Fibroblast of the aortic adventitia (primary cell): ENCODE measurements around the gene ULBP2. TPM values are rescaled to one million over a fixed set of nuclear protein-coding genes. Genes with fewer than 3 reads are reported as not detected.
A peak's percentile ranks its signal among the peaks of the same experiment; 100 is the strongest.
"Not testable (repeated sequence)": the region's sequence is repeated elsewhere in the genome, so short reads cannot be mapped to it uniquely, and the experiment has no call there.

Experiments used
- DNase-seq: peaks from one replicate; pipeline ENCODE4 v3.0.0-alpha.2; 2010; ENCODE audit warnings: low read depth
- H3K4me3 ChIP-seq: 2 replicates; pipeline ENCODE4 v1.5.1; 2011; ENCODE audit warnings: low read depth, mild to moderate bottlenecking, control low read depth, low read length, moderate library complexity
- CTCF ChIP-seq: IDR thresholded peaks from 2 replicates; pipeline ENCODE4 v1.5.1; 2011; ENCODE audit warnings: mild to moderate bottlenecking, low read length, control low read depth, inconsistent platforms; ENCODE audit not compliant: insufficient read depth
- total RNA-seq: library from RNA; depleted of rRNA; stranded (reverse); fragments of >200 nt; gene quantifications from 2 replicates; pipeline ENCODE4 v1.2.3, GENCODE V29; 2012; ENCODE audit warnings: low replicate concordance

The ULBP2 gene
- total RNA-seq, 1 donor, result 3.3 TPM

GRCh38 chr6:149939909-149940671, 1.7 kb upstream of the ULBP2 start:
- H3K4me3 ChIP-seq, result no peak overlapping the region
- TF ChIP-seq CTCF, result no peak
- no peak for DNase-seq

GRCh38 chr6:149940672-149940982, 1.2 kb upstream of the ULBP2 start:
- TF ChIP-seq CTCF, result no peak
- H3K4me3 ChIP-seq, result no peak overlapping the region
- DNase-seq, result no peak

GRCh38 chr6:149942461-149942829, 631 bp downstream of the ULBP2 start:
- peak overlapping the region; percentile 75 for H3K4me3 ChIP-seq
- TF ChIP-seq CTCF, result peak; percentile 7
- DNase-seq, result no peak

- H3K4me3 ChIP-seq, DNase-seq: not testable (repeated sequence)
Measured at GRCh38 chr6:149943321-149943720, 1.5 kb downstream of the ULBP2 start.

GRCh38 chr6:149945276-149945675, 3.5 kb downstream of the ULBP2 start:
- H3K4me3 ChIP-seq, DNase-seq: not testable (repeated sequence)

GRCh38 chr6:149946631-149947030, 4.8 kb downstream of the ULBP2 start:
- not testable (repeated sequence) for DNase-seq, H3K4me3 ChIP-seq

GRCh38 chr6:149947533-149947932, 5.7 kb downstream of the ULBP2 start:
- not testable (repeated sequence) for DNase-seq, H3K4me3 ChIP-seq

GRCh38 chr6:149948011-149948410, 6.2 kb downstream of the ULBP2 start:
- no peak for DNase-seq
- no peak overlapping the region for H3K4me3 ChIP-seq
- TF ChIP-seq CTCF, result no peak

GRCh38 chr6:149948616-149949015, 6.8 kb downstream of the ULBP2 start:
- DNase-seq, result no peak
- no peak overlapping the region for H3K4me3 ChIP-seq
- TF ChIP-seq CTCF, result no peak
